Measurements from ENCODE around the gene KLHDC3. TPM values are rescaled to one million over a fixed set of nuclear protein-coding genes. Genes with fewer than 3 reads are reported as not detected.

Gene KLHDC3
- total RNA-seq, 1 donor from 2014 or later: 52.1 TPM

DNA sequence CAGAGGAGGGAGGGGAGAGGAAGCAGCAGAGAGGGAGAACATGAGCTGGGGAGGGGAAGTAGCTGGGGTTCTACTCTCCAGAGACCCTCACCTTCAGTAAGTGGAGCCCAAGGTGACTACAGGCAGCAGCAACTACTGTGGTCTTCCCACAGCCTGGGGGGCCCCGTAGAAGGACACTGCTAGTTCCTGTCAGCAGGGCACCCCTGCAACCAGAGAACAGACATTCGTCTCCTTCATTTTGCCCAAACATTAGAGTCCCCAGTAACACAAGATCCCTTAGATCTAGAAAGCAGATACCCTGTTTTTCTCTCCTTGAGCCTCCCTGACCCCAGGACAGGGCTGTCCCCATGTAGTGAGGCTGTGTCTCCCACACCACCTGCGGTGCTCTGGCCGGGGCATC is 45.3 kb upstream of the KLHDC3 start:
- no peaks in the 10 kb centered on the region for H3K9me3 ChIP-seq
- no peak overlapping the region for H3K27ac ChIP-seq
- H3K4me1 ChIP-seq: no peaks in the 10 kb centered on the region
- no peak for DNase-seq (ENCODE audit: extremely low spot score in 2 of 2)
- intact Hi-C loops (cut with DNase I): no loop called here
- H3K4me3 ChIP-seq: no peak overlapping the region
- no peaks in the 10 kb centered on the region for H3K27me3 ChIP-seq
- H3K36me3 ChIP-seq: peaks cover 0 to 36% of the 10 kb centered on the region in 2 donors
- no peak for TF ChIP-seq POLR2AphosphoS5 (IDR thresholded peaks at IDR 0.05; ENCODE audit: insufficient read depth in 1 of 2, low read depth in 1 of 2)
- TF ChIP-seq, protein P1, sequence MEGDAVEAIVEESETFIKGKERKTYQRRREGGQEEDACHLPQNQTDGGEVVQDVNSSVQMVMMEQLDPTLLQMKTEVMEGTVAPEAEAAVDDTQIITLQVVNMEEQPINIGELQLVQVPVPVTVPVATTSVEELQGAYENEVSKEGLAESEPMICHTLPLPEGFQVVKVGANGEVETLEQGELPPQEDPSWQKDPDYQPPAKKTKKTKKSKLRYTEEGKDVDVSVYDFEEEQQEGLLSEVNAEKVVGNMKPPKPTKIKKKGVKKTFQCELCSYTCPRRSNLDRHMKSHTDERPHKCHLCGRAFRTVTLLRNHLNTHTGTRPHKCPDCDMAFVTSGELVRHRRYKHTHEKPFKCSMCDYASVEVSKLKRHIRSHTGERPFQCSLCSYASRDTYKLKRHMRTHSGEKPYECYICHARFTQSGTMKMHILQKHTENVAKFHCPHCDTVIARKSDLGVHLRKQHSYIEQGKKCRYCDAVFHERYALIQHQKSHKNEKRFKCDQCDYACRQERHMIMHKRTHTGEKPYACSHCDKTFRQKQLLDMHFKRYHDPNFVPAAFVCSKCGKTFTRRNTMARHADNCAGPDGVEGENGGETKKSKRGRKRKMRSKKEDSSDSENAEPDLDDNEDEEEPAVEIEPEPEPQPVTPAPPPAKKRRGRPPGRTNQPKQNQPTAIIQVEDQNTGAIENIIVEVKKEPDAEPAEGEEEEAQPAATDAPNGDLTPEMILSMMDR (IDR thresholded peaks at IDR 0.05): no peak
- TF ChIP-seq POLR2A (IDR thresholded peaks at IDR 0.05): no peak

GRCh38 chr6:42969431-42969830 is 44.6 kb upstream of the KLHDC3 start:
- Histone ChIP-seq H3K9me3 (no peaks in the 10 kb centered on the region), H3K27me3 (no peaks in the 10 kb centered on the region), H3K27ac (no peak overlapping the region), H3K4me1 (no peaks in the 10 kb centered on the region), H3K4me3 (no peak overlapping the region), H3K36me3 (peaks cover 0 to 30% of the 10 kb centered on the region in 2 donors)
- no peak for DNase-seq (ENCODE audit: extremely low spot score in 2 of 2)
- no peak for TF ChIP-seq POLR2AphosphoS5 (IDR thresholded peaks at IDR 0.05; ENCODE audit: insufficient read depth in 1 of 2, low read depth in 1 of 2)
- intact Hi-C loops (cut with DNase I): no loop called here

DNA sequence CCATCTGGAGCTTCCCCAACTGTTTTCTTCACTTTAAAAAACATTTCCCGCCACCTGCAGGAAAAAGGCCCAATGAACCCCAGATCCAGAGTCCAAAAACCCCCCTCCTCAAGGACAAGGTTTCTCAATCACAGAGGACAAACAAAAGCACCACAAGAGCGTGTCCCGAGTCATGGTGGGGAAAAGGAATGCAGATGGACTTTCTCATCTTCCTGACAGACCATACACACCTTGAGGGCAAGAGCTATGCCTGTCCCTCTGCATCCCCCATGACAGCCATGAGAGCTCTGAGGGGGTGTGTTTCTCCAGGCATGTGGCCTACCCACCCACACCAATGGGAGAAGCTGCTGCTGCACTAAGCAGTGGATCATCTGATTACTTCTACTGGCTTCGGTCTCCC is 44.1 kb upstream of the KLHDC3 start:
- no peak overlapping the region for H3K4me3 ChIP-seq
- H3K36me3 ChIP-seq: peaks cover 0 to 25% of the 10 kb centered on the region in 2 donors
- intact Hi-C loops (cut with DNase I): no loop called here
- DNase-seq (ENCODE audit: extremely low spot score in 2 of 2): no peak
- H3K27ac ChIP-seq: no peak overlapping the region
- no peaks in the 10 kb centered on the region for H3K9me3 ChIP-seq
- H3K4me1 ChIP-seq: no peaks in the 10 kb centered on the region
- no peak for TF ChIP-seq POLR2A (IDR thresholded peaks at IDR 0.05)
- TF ChIP-seq, protein P1 (IDR thresholded peaks at IDR 0.05): no peak
- TF ChIP-seq POLR2AphosphoS5 (IDR thresholded peaks at IDR 0.05; ENCODE audit: insufficient read depth in 1 of 2, low read depth in 1 of 2): no peak
- no peaks in the 10 kb centered on the region for H3K27me3 ChIP-seq

GRCh38 chr6:42970871-42971612 is 43.0 kb upstream of the KLHDC3 start:
- H3K27me3 ChIP-seq: no peaks in the 10 kb centered on the region
- no peak for TF ChIP-seq POLR2AphosphoS5 (IDR thresholded peaks at IDR 0.05; ENCODE audit: insufficient read depth in 1 of 2, low read depth in 1 of 2)
- TF ChIP-seq POLR2A (IDR thresholded peaks at IDR 0.05): no peak
- TF ChIP-seq, protein P1 (IDR thresholded peaks at IDR 0.05): no peak
- no peaks in the 10 kb centered on the region for H3K9me3 ChIP-seq
- peaks cover 0 to 24% of the 10 kb centered on the region in 2 donors for H3K36me3 ChIP-seq
- DNase-seq (ENCODE audit: extremely low spot score in 2 of 2): no peak
- H3K27ac ChIP-seq: no peak overlapping the region
- intact Hi-C loops (cut with DNase I): no loop called here
- peaks cover 6% of the 10 kb centered on the region for H3K4me1 ChIP-seq
- no peak overlapping the region for H3K4me3 ChIP-seq

GRCh38 chr6:42971746-42972327 is 42.2 kb upstream of the KLHDC3 start:
- Histone ChIP-seq H3K36me3 (peaks cover 0 to 20% of the 10 kb centered on the region in 2 donors), H3K9me3 (no peaks in the 10 kb centered on the region), H3K27me3 (no peaks in the 10 kb centered on the region), H3K4me3 (no peak overlapping the region), H3K27ac (no peak overlapping the region), H3K4me1 (peaks cover 14% of the 10 kb centered on the region)
- intact Hi-C loops (cut with DNase I): no loop called here
- DNase-seq (ENCODE audit: extremely low spot score in 2 of 2): no peak
- TF ChIP-seq, protein P1 (IDR thresholded peaks at IDR 0.05): no peak

Data from vagina (tissue), 2 donors.